Osteocyte (in vitro differentiated cells): ENCODE measurements around the gene HEATR5B. TPM values are rescaled to one million over a fixed set of nuclear protein-coding genes. Genes with fewer than 3 reads are reported as not detected.

Source experiments
- DNase-seq: peaks from one replicate; pipeline ENCODE4 v3.0.0; 2021; ENCODE audit warnings: mixed read lengths; ENCODE audit not compliant: unreplicated experiment; ENCODE audit errors: extremely low spot score
- H3K27ac Mint-ChIP-seq: one replicate; pipeline ENCODE4 v1.8.0; 2021; ENCODE audit warnings: mild to moderate bottlenecking, mixed read lengths; ENCODE audit not compliant: unreplicated experiment
- H3K27me3 Mint-ChIP-seq: one replicate; pipeline ENCODE4 v1.8.0; 2021; ENCODE audit warnings: mixed read lengths; ENCODE audit not compliant: unreplicated experiment
- H3K36me3 Mint-ChIP-seq: one replicate; pipeline ENCODE4 v1.8.0; 2021; ENCODE audit warnings: mixed read lengths; ENCODE audit not compliant: unreplicated experiment
- H3K4me1 Mint-ChIP-seq: one replicate; pipeline ENCODE4 v1.8.0; 2021; ENCODE audit warnings: mixed read lengths; ENCODE audit not compliant: unreplicated experiment
- H3K4me3 Mint-ChIP-seq: one replicate; pipeline ENCODE4 v1.8.0; 2021; ENCODE audit warnings: mild to moderate bottlenecking, moderate library complexity, mixed read lengths; ENCODE audit not compliant: unreplicated experiment
- H3K9me3 Mint-ChIP-seq: one replicate; pipeline ENCODE4 v1.8.0; 2021; ENCODE audit warnings: mixed read lengths; ENCODE audit not compliant: unreplicated experiment
- CTCF ChIP-seq: fragments of 200-600 bp; sonication (generic); IDR thresholded peaks from 2 replicates; pipeline ENCODE4 v1.5.0; 2021; ENCODE audit warnings: antibody characterized with exemption, mild to moderate bottlenecking, moderate library complexity
- total RNA-seq: library from RNA; stranded (reverse); gene quantifications from 2 replicates; pipeline ENCODE4 v1.2.1, GENCODE V29; 2021

HEATR5B gene
- total RNA-seq, 1 donor from 2014 or later: 18.1 TPM

- no peak overlapping the region for H3K27ac Mint-ChIP-seq
- no peak for DNase-seq
- no peaks in the 10 kb centered on the region for H3K27me3 Mint-ChIP-seq
- TF ChIP-seq CTCF: no peak
- no peaks in the 10 kb centered on the region for H3K4me1 Mint-ChIP-seq
- no peak overlapping the region for H3K4me3 Mint-ChIP-seq
- no peaks in the 10 kb centered on the region for H3K9me3 Mint-ChIP-seq
- H3K36me3 Mint-ChIP-seq: peaks cover 37% of the 10 kb centered on the region
Measured at GRCh38 chr2:37070931-37071330, 13.2 kb downstream of the HEATR5B start.

- Mint-ChIP-seq H3K36me3 (peaks cover 31% of the 10 kb centered on the region), H3K4me1 (no peaks in the 10 kb centered on the region), H3K27ac (no peak overlapping the region), H3K27me3 (no peaks in the 10 kb centered on the region), H3K4me3 (no peak overlapping the region), H3K9me3 (no peaks in the 10 kb centered on the region)
- no peak for DNase-seq
- TF ChIP-seq CTCF: no peak
Measured at GRCh38 chr2:37068686-37069085, 15.5 kb downstream of the HEATR5B start.

- TF ChIP-seq CTCF: no peak
- no peaks in the 10 kb centered on the region for H3K9me3 Mint-ChIP-seq
- H3K27ac Mint-ChIP-seq: no peak overlapping the region
- H3K36me3 Mint-ChIP-seq: peaks cover 34% of the 10 kb centered on the region
- no peaks in the 10 kb centered on the region for H3K27me3 Mint-ChIP-seq
- H3K4me1 Mint-ChIP-seq: no peaks in the 10 kb centered on the region
- no peak overlapping the region for H3K4me3 Mint-ChIP-seq
- DNase-seq: no peak
Measured at GRCh38 chr2:37061776-37062175, 22.4 kb downstream of the HEATR5B start.

GRCh38 chr2:37061013-37061711 lies 23.0 kb downstream of the HEATR5B start:
- Mint-ChIP-seq H3K9me3 (no peaks in the 10 kb centered on the region), H3K27me3 (no peaks in the 10 kb centered on the region), H3K4me1 (no peaks in the 10 kb centered on the region), H3K4me3 (no peak overlapping the region), H3K27ac (no peak overlapping the region), H3K36me3 (peaks cover 38% of the 10 kb centered on the region)
- DNase-seq: no peak
- no peak for TF ChIP-seq CTCF

- Mint-ChIP-seq H3K27ac (no peak overlapping the region), H3K36me3 (peaks cover 44% of the 10 kb centered on the region), H3K9me3 (no peaks in the 10 kb centered on the region), H3K4me3 (no peak overlapping the region), H3K4me1 (no peaks in the 10 kb centered on the region), H3K27me3 (no peaks in the 10 kb centered on the region)
- no peak for DNase-seq
- no peak for TF ChIP-seq CTCF
Measured at GRCh38 chr2:37060446-37060845, 23.7 kb downstream of the HEATR5B start.
